Measurements from ENCODE around the gene CEP104.

Gene CEP104

DNA sequence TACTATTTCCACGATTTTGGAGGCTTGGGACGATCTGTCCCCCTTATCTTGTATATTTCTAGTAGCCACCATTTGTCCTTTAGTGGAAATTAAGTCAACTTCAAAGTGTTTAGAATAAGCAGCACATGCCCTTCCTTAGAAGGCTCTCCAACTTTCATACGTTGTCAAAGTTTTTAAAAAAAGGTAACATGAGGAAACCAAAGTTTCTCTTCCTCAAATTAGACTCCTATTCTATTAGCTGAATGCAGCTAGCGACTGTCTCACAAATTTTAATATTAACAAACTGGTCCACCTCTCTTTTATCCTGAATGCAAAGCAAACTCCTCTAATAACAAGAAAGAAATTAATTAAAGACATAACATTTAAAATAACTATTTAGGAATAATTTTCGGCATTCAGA lies 36.2 kb upstream of the CEP104 start:
- no peak for DNase-seq

GRCh38 chr1:3892748-3893147 lies 35.7 kb upstream of the CEP104 start:
- DNase-seq = no peak

GRCh38 chr1:3891329-3891865 lies 34.4 kb upstream of the CEP104 start:
- DNase-seq = no peak

DNA sequence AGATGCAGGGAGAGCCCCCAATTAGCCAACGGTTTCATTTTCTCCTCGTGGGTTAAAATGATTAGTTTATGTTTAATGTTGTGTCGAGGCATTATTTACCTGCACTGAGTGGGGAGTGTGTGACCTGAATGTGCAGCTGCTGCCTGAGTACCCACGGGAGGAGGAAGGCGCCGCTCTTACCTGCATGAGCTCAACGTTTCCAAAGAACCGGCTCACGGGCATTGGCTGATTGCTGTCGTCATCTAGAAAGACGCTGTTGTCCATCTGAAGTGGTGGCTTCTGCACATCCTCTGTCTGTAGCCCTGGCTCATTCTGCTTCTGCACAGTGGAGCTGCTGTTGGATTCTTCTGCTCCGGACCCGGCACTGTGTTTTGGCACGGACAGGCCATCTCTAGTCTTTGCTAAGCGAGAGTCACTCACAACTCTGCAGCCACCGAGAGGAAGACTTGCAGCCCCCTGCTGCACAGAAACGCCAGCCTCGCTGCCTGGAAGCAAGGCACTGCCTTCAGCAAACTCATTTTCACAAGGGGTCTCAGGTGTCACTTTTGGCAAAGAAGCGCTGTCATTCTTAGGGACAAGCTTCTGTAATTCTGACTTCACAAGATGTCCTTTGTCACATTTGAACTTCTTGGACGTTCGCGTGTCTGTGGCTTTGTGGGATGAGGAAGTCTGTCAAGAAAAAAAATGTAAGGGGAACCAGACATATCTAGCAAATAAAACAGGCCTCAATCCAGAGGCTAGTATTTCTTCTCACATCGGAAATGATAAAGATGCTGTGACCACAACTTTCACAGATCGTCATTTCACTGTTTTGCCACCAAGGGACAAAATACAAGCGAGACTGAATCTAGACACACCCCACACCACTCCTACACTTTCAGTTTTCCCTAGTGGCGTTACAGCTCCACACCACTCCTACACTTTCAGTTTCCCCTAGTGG lies 33.6 kb upstream of the CEP104 start:
- no peak for DNase-seq

GRCh38 chr1:3889936-3890335 lies 32.9 kb upstream of the CEP104 start:
- DNase-seq = no peak

DNA sequence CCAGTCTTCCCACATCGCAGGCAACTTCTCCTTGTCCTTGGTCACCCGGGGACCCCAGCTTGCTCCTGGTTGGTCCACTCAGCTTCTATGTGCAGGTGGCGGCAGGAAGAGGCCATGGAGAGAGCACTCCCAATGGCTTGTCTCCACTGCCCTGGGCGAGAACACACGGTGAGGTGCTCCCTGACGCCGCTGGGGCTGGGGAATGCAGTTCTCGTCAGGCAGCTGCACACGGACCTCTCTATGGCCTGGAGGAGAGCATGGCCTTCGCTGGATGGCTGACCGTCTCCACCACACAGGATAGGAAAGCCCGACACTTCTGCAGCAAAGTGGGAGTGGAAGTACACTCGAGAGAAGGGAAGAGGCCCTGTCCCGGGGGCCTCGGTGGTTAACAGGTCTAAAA lies 31.3 kb upstream of the CEP104 start:
- DNase-seq = no peak

DNA sequence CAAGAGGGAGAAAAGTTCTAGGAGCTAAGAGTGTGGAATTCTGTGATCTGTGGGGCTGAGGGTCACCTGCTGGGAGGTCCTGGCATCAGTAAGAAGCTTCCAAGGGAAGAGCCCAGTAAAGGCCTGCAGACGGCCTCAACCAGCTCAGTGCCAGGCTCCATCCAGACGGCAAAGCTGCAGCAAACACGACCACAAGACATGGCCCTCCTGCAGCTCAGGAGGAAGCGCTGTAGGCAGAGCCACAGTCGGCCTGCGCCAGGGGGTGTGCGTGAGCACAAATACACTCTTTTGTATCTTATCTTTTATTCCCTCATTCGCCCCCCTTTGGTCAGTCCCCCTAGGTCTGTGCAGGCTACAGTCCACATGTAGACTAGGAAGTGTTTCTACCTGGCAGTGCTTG lies 29.7 kb upstream of the CEP104 start:
- no peak for DNase-seq

DNA sequence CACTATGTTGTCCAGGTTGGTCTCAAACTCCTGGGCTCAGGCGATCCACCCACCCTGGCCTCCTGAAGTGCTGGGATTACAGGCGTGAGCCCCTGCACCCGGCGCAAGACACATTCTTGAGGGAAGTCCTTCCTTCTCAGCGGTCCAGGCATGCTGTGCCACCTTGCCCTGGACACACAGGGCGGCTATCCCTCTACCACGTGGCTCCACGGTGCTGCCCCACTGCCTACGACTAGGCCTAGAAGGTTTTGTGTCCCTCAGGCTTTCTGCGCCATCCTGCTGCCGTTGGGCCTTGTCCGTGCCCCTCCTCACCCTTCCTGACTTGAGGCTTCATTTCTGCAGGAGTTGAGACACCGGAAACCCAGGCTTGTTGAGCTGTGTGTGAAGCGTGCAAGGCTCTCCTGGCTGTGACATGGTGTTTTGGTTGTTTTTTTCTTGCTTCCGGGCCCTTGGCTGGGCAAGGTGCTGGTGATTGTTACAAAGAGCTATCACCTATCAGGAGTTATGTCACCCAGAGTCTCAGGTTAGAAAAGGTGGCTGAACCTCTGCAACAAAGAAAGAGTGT lies 29.2 kb upstream of the CEP104 start:
- DNase-seq = no peak

GRCh38 chr1:3885611-3886010 lies 28.6 kb upstream of the CEP104 start:
- no peak for DNase-seq

DNA sequence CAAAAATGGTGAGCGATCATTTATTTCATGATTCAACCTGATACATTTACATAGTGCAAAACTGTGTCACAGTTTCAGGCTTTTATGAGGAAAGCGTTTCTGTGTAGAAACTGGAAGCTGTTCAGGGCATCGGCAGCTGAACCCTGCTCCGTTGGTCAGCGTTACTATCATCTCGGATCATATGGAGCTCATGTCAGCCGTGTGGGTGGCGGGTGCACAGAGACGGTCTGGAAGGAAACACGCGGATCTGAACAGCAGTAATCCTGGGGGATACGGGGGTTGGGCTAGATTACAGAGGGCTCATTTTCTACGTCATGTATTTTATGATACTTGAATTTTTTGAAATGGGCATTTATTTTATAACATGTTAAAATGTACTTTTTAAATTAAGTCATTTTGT lies 28.0 kb upstream of the CEP104 start:
- DNase-seq = no peak

GRCh38 chr1:3883194-3883925 lies 26.3 kb upstream of the CEP104 start:
- no peak for DNase-seq

DNA sequence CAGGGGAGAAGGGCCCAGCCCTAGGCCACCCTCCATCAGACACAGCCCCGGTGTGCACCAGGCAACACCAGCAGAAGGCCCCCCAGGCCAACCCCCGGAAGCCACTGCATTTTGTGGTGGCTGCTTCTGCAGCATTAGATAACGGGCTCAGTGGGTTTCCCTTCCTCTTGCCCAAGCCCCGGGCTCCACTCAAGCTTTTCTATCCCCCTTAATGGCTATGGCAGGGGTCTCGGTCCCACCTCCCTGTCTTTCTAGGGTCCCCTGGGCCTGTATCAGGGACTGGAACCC lies 24.1 kb upstream of the CEP104 start:
- no peak for DNase-seq

DNA sequence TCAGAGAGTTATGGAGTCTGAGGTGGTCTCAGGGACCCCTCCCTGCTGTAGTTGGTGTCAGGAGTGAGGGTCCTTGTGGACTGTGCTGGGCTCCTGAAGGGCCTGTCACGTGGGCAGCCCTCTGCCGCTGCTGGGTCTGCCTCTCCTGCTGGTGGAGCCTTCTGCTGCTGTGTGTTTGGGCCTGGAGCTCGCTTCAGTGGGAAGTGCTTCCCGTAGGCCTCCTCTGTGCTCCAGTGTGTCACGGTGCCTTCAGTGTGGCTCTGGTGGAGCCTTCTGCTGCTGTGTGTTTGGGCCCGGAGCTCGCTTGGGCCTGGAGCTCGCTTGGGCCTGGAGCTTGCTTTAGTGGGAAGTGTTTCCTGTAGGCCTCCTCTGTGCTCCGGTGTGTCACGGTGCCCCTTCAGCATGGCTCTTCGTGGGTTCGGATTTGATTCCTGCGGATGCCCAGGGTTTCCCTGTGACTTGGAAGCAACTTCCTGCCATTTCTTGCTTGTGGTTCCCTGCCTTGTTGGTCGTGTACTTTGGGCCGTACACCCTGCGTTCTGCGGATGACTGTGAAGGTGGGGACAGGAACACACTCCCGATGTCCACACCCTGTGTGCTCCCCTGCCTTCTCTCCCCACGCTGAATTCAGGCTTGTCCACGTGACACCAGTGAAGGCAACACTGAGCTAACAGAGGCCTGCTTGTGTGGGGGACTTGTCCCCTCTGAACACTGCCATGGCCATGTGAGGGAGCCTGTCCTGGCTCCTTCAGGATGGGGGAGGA lies 23.6 kb upstream of the CEP104 start:
- DNase-seq = no peak

DNA sequence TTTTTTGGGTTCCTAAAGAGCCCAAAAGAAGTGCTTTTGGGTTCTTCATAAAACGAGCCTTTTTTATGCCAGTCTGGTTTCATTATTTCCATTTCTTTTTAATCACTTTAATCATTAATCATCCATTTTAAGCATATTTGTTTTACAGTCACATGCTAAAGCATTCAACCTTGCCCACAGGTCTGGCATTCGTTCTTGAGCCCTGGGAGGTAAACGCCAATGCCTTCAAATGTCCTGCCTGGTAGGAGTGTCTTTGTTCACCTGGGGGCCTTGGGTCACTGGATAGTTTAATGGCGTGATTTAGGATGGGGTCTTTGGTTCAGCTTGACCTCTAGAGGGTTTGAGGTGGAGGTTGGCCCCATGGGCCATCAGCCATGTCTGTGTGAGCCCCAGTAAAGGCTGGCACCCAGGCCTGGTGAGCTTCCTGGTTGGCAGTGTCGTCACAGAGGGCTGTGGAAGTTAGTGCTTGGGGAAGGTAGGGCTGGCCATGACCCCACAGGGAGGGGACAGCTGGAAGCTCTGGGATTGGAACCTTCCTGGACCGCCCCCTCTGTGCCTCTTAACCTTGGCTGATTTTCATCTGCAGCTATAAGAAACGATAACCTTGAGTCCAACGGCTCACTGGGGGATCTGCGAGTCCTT lies 22.9 kb upstream of the CEP104 start:
- DNase-seq = no peak

GRCh38 chr1:3879099-3879498 lies 22.1 kb upstream of the CEP104 start:
- no peak for DNase-seq

DNA sequence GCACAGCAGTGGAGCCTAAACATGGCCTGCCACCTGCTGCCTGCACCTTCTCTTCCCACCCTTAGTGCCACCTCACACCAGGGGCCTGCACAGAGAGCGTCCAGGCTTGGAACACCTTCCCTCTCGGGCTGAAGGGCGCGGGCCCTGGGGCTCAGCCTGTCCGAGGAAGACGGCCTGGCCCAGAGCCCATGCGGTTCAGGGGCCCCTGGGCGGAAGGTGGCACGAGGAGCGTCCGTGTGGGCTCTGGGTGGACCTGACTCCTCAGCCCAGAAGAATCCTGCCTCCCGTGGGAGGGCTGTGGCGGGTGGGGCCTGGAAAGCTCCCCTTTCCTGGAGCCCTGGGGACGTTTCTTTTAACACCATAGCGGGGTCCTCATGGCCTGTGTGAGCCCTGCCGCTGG lies 19.7 kb upstream of the CEP104 start:
- no peak for DNase-seq

GRCh38 chr1:3874736-3875135 lies 17.7 kb upstream of the CEP104 start:
- no peak for DNase-seq

DNA sequence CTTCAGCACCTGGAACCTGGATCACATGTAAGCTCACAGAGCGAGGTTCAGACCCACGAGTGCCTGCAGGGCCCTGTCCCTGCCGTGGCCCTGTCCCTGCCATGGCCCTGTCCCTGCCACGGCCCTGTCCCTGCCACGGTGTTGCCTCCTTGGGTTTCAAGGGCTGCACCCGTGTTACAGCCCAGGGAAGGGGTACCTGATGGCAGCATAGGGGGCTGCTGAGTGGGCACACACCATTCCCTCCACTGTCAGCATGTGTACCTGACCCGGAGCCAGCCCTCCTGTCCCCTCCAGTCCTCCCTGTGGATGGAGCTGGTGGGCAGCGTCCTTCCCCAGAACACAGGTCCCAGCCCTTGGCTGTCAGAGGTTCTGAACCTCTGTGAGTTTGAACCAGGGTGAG lies 15.5 kb upstream of the CEP104 start:
- no peak for DNase-seq

DNA sequence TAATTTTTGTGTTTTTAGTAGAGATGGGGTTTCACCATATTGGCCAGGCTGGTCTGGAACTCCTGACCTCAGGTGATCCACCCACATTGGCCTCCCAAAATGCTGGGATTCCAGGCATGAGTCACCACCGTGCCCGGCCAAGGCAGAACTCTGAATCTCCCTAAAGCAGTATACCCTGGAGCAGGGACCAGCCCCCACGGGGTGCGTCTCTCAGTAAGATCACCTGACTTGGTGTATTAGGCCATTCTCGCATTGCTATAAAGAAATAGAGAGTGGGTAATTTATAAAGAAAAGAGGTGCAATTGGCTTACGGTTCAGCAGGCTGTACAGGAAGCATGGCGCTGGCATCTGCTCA lies 14.4 kb upstream of the CEP104 start:
- no peak for DNase-seq

GRCh38 chr1:3869751-3870301 lies 12.8 kb upstream of the CEP104 start:
- DNase-seq = no peak

DNA sequence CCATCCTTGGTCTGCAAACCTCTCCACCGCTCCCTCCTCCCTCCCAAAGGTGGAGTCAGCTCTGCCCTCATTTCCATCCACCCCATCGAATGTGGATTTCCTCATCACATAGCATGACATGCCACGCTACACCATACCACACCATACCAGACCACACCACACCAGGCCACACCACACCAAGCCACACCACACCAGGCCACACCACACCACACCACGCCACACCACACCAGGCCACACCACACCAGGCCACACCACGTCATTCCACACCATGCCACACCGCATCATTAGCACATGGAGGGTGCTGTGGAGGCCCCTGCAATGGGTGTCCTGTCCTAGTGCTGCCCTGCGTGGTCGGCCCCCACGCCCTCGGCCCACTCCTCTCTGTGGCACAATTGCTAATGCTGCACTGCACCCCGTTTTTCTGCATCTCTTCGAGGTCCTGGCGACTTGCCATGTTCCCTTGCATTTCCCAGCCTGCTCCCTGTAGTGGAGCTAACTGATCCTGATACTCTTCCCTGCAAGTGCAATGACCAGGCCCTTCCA lies 11.5 kb upstream of the CEP104 start:
- DNase-seq = no peak

DNA sequence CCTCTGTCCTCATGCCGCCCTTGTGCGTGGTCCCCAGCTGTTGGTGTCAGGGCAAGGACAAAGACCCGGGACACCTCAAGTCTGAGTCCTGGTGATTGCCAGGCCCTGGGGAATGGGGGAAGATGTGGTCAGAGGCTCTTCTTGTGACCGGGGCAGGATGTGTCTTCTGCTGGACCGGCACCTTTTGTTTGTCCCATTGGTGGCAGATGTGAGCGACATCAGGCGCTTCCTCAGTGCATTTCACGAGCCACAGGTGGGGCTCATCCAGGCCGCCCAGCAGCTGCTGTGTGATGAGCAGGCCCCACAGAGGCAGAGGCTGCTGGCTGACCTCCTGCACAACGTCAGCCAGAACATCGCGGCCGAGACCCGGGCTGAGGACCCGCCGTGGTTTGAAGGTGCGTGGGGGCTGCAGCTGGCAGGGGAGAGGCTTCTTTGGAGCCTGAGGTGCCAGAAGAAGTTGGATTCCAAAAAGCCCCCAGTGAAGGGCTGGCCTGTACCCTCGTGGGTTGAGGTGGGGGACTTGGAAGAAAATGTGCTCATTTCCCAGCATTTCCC lies 8.7 kb upstream of the CEP104 start:
- no peak for DNase-seq

Data from NCI-H226 (cell line).